HG03432 (cell line): ENCODE data around the gene HIGD1C.
"Not testable (repeated sequence)": the region's sequence is repeated elsewhere in the genome, so short reads cannot be mapped to it uniquely, and the experiment has no call there.

Experiments
- ATAC-seq: cut with Tn5 transposase; IDR thresholded peaks from one replicate; pipeline ENCODE4 v1.9.1; 2021; ENCODE audit warnings: mild to moderate bottlenecking, moderate library complexity; ENCODE audit not compliant: unreplicated experiment

The HIGD1C gene

GRCh38 chr12:50933459-50934124 lies 18.8 kb upstream of the HIGD1C start:
- ATAC-seq: no peak

GRCh38 chr12:50934371-50934851 lies 17.9 kb upstream of the HIGD1C start:
- ATAC-seq: no peak

GRCh38 chr12:50934981-50935807 lies 17.1 kb upstream of the HIGD1C start:
- ATAC-seq: no peak

GRCh38 chr12:50936821-50937530 lies 15.4 kb upstream of the HIGD1C start:
- no peak for ATAC-seq

- no peak for ATAC-seq
Measured at GRCh38 chr12:50937653-50938052, 14.7 kb upstream of the HIGD1C start.

GRCh38 chr12:50947933-50948626 lies 4.3 kb upstream of the HIGD1C start:
- no peak for ATAC-seq

GRCh38 chr12:50948798-50949197 lies 3.5 kb upstream of the HIGD1C start:
- ATAC-seq: no peak

GRCh38 chr12:50949801-50950302 lies 2.5 kb upstream of the HIGD1C start:
- no peak for ATAC-seq

- no peak for ATAC-seq
Measured at GRCh38 chr12:50951112-50951511, 1.2 kb upstream of the HIGD1C start.

- ATAC-seq: no peak
Measured at GRCh38 chr12:50953047-50953446, 703 bp downstream of the HIGD1C start.

GRCh38 chr12:50954789-50955188 lies 2.4 kb downstream of the HIGD1C start:
- not testable (repeated sequence) for ATAC-seq

GRCh38 chr12:50955288-50955687 lies 2.9 kb downstream of the HIGD1C start:
- ATAC-seq: no peak

- no peak for ATAC-seq
Measured at GRCh38 chr12:50955697-50956096, 3.4 kb downstream of the HIGD1C start.

GRCh38 chr12:50960130-50960529 lies 7.8 kb downstream of the HIGD1C start:
- no peak for ATAC-seq

GRCh38 chr12:50961708-50962107 lies 9.4 kb downstream of the HIGD1C start:
- no peak for ATAC-seq

GRCh38 chr12:50964432-50964831 lies 12.1 kb downstream of the HIGD1C start:
- no peak for ATAC-seq

- no peak for ATAC-seq
Measured at GRCh38 chr12:50971946-50972345, 19.6 kb downstream of the HIGD1C start.

GRCh38 chr12:50979369-50980052 lies 27.2 kb downstream of the HIGD1C start:
- peak; percentile 54 for ATAC-seq

GRCh38 chr12:50980545-50980944 lies 28.2 kb downstream of the HIGD1C start:
- ATAC-seq: no peak
